ACC112 (cell line): ENCODE data around the gene ANKRD30B.
"Not testable (repeated sequence)": the region's sequence is repeated elsewhere in the genome, so short reads cannot be mapped to it uniquely, and the experiment has no call there.

ENCODE experiments used
- H2AFZ ChIP-seq: fragments of 200-600 bp; sonication (generic); one replicate; pipeline ENCODE4 v1.6.0; 2017; ENCODE audit warnings: antibody characterized with exemption, low read length; ENCODE audit not compliant: unreplicated experiment
- H3K27ac ChIP-seq: fragments of 200-600 bp; sonication (generic); 2 replicates; pipeline ENCODE4 v1.5.1; 2014; ENCODE audit warnings: low read depth, mild to moderate bottlenecking, antibody characterized with exemption, low read length, moderate library complexity
- H3K27me3 ChIP-seq: fragments of 200-600 bp; sonication (generic); 2 replicates; pipeline ENCODE4 v1.6.1; 2014; ENCODE audit warnings: mild to moderate bottlenecking, antibody characterized with exemption, low read length, moderate library complexity, mixed read lengths; ENCODE audit not compliant: insufficient read depth
- H3K36me3 ChIP-seq: fragments of 200-600 bp; sonication (generic); 2 replicates; pipeline ENCODE4 v1.6.1; 2016; ENCODE audit warnings: mild to moderate bottlenecking, antibody characterized with exemption, low read length, moderate library complexity, mixed read lengths; ENCODE audit not compliant: insufficient read depth
- H3K4me1 ChIP-seq: fragments of 200-600 bp; sonication (generic); one replicate; pipeline ENCODE4 v1.6.1; 2016; ENCODE audit warnings: low read length, mixed read lengths; ENCODE audit not compliant: insufficient read depth, unreplicated experiment, control insufficient read depth
- H3K4me3 ChIP-seq: fragments of 200-600 bp; sonication (generic); 2 replicates; pipeline ENCODE4 v1.5.1; 2014; ENCODE audit warnings: mild to moderate bottlenecking, low read depth, low read length
- H3K79me2 ChIP-seq: fragments of 200-600 bp; sonication (generic); one replicate; pipeline ENCODE4 v1.6.0; 2016; ENCODE audit warnings: low read length; ENCODE audit not compliant: control insufficient read depth, unreplicated experiment, insufficient read depth

The ANKRD30B gene

DNA sequence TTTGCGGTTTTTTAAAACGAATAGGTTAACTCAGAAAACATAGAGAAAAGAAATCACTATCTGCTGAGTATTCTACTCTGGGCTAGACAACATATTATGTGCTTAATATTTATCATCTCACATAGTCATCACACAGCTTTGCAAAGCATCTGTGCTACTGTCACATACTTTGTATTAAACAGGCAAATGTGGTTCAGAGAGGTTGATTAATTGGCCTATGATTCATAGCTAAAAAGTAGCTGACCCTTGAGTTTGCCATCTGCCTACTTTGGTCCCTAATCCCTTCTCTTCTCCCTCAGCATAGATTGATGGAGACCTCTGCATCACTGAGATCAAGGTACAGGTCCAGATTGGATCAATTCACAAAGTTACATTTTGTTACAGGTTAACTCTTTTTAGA lies 21.4 kb downstream of the ANKRD30B start:
- H3K36me3 ChIP-seq = no peaks in the 10 kb centered on the region
- H3K4me1 ChIP-seq = peaks cover 14% of the 10 kb centered on the region
- no peak overlapping the region for H3K4me3 ChIP-seq
- no peak overlapping the region for H2AFZ ChIP-seq
- no peaks in the 10 kb centered on the region for H3K27me3 ChIP-seq
- no peak overlapping the region for H3K27ac ChIP-seq
- H3K79me2 ChIP-seq = no peaks in the 10 kb centered on the region

DNA sequence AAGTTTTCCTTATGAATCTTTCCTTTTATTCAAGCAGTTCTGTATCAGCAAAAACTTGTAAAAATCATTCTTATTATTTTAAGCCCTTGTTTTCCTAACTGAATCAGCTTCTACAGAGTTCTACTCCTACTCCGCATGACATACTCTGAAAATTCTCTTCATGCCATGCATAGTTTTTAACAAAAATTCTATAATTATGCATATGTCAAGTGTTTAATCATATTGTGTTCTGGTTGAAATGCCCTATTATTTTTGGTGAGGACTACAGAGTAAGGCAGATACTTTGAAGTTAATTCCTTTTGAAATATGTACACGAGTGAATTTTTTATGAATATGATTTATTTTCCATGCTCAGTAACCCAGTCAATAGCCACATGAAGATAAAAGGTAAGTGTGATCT lies 28.8 kb downstream of the ANKRD30B start:
- no peak overlapping the region for H2AFZ ChIP-seq
- no peaks in the 10 kb centered on the region for H3K27me3 ChIP-seq
- H3K4me3 ChIP-seq = no peak overlapping the region
- H3K36me3 ChIP-seq = no peaks in the 10 kb centered on the region
- peak overlapping the region; percentile 45 for H3K27ac ChIP-seq
- H3K4me1 ChIP-seq = peaks cover 3% of the 10 kb centered on the region
- H3K79me2 ChIP-seq = no peaks in the 10 kb centered on the region

DNA sequence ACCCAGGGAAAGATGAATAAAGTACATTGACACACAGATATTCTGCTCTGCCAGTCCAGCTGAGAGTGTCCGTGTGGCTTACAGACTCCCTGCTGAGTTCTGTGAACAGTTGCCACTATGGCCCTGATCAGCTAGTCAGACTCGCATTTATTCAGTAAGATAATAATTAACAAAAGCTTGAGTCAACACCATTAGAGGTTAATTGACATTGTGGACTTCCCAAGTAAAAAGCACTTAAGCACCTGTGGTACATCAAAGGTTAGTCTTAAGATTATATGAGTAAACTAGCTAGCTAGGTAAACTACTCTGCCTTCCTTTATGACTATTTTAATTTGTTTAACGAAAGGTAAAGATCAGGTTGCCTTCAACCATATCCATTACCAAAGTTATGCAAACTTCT lies 33.7 kb downstream of the ANKRD30B start:
- H3K4me1 ChIP-seq = peaks cover 3% of the 10 kb centered on the region
- H3K27ac ChIP-seq = no peak overlapping the region
- no peaks in the 10 kb centered on the region for H3K36me3 ChIP-seq
- no peak overlapping the region for H2AFZ ChIP-seq
- no peaks in the 10 kb centered on the region for H3K79me2 ChIP-seq
- H3K27me3 ChIP-seq = no peaks in the 10 kb centered on the region
- no peak overlapping the region for H3K4me3 ChIP-seq

DNA sequence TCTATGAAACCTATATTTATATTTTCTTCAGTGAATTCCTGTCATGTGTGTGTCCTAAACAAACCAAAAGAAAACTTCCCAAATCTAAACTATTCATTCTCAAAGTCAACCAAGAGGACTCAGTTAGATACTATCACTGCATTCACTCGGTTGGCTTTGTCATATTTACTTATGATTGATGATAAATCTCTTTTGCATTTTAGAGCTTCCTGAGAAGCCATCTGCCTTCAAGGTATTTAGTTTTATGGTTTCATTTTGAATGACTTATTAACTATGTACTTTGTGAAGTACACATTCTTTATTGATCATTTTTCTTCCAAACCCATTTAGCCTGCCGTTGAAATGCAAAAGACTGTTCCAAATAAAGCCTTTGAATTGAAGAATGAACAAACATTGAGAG lies 36.2 kb downstream of the ANKRD30B start:
- no peak overlapping the region for H3K27ac ChIP-seq
- no peaks in the 10 kb centered on the region for H3K27me3 ChIP-seq
- H3K4me1 ChIP-seq = no peaks in the 10 kb centered on the region
- H3K4me3 ChIP-seq = no peak overlapping the region
- no peaks in the 10 kb centered on the region for H3K79me2 ChIP-seq
- no peaks in the 10 kb centered on the region for H3K36me3 ChIP-seq
- H2AFZ ChIP-seq = peak overlapping the region; percentile 14

DNA sequence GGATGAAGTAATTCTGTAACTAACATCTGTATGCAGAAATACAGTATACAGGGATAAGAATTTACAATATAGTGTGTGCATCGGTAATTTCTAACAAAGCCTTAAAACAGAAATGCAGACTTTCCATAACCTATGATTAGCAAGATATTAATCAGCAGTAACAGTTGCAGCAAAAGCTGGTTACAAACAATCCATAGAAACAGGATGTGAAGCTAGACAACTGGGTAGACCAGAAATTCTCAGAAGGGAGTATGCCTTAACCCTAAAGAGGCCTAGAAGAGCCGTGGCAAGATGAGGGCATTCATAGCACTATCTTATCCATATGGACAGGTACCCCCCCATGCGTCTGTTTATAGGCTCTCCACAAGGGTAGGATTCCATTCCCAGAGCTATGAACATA lies 48.9 kb downstream of the ANKRD30B start:
- H3K79me2 ChIP-seq, H3K4me3 ChIP-seq, H3K27ac ChIP-seq, H3K36me3 ChIP-seq, H2AFZ ChIP-seq, H3K27me3 ChIP-seq, H3K4me1 ChIP-seq: not testable (repeated sequence)

DNA sequence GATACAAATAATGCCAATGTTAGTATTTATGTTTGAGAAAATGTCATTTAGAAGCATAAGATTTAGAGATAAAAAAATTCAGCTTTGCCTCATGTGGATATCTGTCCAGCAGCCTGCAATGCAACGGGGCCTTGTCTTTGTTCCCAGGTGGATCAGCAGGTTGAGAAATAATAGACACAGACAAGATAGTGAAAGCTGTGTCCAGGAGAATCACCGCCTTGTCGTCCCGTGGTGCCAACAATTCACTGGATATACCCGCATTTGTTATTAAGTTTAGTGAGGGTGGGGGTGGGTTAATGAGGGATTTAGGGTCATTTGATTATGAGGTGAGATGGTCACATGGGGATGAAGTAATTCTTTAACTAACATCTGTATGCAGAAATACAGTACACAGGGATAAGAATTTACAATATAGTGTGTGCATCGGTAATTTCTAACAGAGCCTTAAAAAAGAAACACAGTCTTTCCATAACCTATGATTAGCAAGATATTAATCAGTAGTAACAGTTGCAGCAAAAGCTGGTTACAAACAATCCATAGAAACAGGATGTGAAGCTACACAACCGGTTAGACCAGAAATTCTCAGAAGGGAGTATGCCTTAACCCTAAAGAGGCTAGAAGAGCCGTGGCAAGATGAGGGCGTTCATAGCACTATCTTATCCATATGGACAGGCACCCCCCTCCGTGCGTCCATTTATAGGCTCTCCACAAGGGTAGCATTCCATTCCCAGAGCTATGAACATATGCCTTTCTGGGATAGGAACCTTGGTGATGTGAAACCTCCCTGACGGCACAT lies 50.2 kb downstream of the ANKRD30B start:
- H3K27ac ChIP-seq, H3K4me3 ChIP-seq, H3K4me1 ChIP-seq, H3K36me3 ChIP-seq, H2AFZ ChIP-seq, H3K79me2 ChIP-seq, H3K27me3 ChIP-seq: not testable (repeated sequence)

DNA sequence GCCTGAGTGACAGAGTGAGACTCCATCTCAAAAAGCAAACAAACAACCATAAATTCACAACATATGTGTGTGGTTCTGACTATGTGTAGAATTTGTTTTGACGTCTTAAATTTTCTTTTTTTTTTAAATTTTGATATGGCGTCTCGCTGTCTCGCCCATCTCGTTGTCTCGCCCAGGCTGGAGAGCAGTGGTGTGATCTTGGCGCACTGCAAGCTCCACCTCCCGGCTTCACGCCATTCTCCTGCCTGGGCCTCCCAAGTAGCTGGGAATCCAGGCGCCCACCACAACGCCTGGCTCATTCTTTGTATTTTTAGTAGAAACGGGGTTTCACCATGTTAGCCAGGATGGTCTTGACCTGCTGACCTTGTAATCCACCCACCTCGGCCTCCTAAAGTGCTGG lies 63.1 kb downstream of the ANKRD30B start:
- not testable (repeated sequence) for H3K79me2 ChIP-seq, H3K36me3 ChIP-seq, H3K4me1 ChIP-seq, H3K27me3 ChIP-seq, H3K27ac ChIP-seq, H3K4me3 ChIP-seq, H2AFZ ChIP-seq

DNA sequence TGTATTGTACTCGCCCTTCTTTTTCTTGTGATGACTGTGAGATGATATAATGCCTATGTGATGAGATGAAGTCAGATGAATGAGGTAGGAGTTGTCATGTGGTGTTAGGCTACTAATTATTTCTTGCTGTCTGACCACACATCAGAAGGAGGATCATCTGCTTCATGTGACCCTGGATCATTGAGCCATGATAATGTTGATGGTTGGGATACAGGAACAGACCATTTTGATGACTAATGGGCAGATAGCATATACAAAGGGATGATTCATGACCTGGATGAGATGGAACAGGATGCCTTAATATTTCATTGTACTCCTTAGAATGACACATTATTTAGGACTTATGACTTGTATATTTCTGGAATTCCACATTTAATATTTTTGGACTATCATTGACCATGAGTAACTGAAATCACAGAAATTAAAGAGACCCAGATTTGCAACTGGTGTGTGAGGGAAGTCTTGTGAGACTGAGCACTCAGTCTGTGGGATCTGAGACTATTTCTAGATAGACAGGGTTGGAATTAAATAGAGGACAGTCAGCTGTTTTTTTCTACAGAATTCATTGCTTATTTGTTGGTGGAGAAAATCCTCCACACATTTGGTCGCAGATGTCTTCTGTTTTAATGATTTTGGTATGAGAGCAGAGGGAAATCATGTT lies 79.1 kb downstream of the ANKRD30B start:
- H2AFZ ChIP-seq = peak overlapping the region; percentile 38
- H3K36me3 ChIP-seq, H3K27me3 ChIP-seq, H3K4me3 ChIP-seq, H3K79me2 ChIP-seq, H3K4me1 ChIP-seq: not testable (repeated sequence)
- H3K27ac ChIP-seq = peak overlapping the region; percentile 48

DNA sequence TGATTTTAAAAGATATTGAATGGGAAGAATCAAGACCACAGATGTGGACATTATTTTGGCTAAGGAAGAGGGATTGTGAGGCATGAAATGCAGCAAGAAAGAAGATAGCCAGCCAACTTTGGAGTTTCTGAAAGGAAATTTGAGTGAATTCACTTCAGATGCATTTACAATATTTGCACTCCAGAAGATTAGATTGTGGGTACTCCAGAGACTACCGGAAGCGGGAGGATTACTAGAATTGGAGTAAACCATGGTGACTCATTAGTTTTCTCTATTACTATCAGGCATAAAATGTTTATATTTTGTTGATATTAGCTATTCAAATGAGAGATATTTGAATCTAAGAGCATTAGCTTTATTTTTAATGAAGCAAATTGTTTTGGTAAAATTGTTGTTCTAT lies 93.6 kb downstream of the ANKRD30B start:
- H3K4me3 ChIP-seq, H3K27me3 ChIP-seq, H2AFZ ChIP-seq, H3K36me3 ChIP-seq, H3K79me2 ChIP-seq: not testable (repeated sequence)
- Histone ChIP-seq H3K27ac (peak overlapping the region; percentile 51), H3K4me1 (peaks cover 11% of the 10 kb centered on the region)

DNA sequence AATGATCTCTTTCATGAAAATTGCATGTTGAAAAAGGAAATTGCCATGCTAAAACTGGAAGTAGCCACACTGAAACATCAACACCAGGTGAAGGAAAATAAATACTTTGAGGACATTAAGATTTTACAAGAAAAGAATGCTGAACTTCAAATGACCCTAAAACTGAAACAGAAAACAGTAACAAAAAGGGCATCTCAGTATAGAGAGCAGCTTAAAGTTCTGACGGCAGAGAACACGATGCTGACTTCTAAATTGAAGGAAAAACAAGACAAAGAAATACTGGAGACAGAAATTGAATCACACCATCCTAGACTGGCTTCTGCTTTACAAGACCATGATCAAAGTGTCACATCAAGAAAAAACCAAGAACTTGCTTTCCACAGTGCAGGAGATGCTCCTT lies 103.6 kb downstream of the ANKRD30B start:
- not testable (repeated sequence) for H3K27me3 ChIP-seq

DNA sequence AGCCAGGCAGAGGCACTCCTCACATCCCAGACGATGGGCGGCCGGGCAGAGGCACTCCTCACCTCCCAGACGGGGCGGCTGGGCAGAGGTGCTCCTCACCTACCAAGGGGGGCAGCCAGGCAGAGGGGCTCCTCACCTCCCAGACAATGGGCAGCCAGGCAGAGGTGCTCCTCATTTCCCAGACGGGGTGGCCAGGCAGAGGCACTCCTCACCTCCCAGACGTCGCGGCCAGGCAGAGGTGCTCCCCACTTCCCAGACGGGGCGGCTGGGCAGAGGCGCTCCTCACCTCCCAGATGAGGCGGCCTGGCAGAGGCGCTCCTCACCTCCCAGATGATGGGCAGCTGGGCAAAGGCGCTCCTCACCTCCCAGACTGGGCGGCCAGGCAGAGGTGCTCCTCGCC lies 107.7 kb downstream of the ANKRD30B start:
- H3K36me3 ChIP-seq, H2AFZ ChIP-seq, H3K4me1 ChIP-seq, H3K27ac ChIP-seq, H3K4me3 ChIP-seq, H3K27me3 ChIP-seq, H3K79me2 ChIP-seq: not testable (repeated sequence)

More for the DNA sequence above, 103.6 kb downstream of the ANKRD30B start:
- H3K27ac ChIP-seq, H2AFZ ChIP-seq, H3K36me3 ChIP-seq, H3K4me1 ChIP-seq, H3K79me2 ChIP-seq: not testable (repeated sequence)
- H3K4me3 ChIP-seq = peak overlapping the region; percentile 65
